Cardiac muscle cell (in vitro differentiated cells and primary cell): ENCODE results near the gene MBNL2. TPM values are rescaled to one million over a fixed set of nuclear protein-coding genes. Genes with fewer than 3 reads are reported as not detected.

ENCODE experiments used
- DNase-seq, 2 donors: peaks; one replicate each; pipeline versions ENCODE4 v3.0.0 to v3.0.0-alpha.2; 2010 to 2017; ENCODE audit warnings: low read depth in 1 of 2, low spot score in 1 of 2
- H3K27ac ChIP-seq: fragments of 200-600 bp; sonication (generic); 2 replicates; pipeline ENCODE4 v1.5.1; 2016
- H3K27me3 ChIP-seq: fragments of 200-600 bp; sonication (generic); 2 replicates; pipeline ENCODE4 v1.6.0; 2016; ENCODE audit warnings: control low read depth
- H3K36me3 ChIP-seq: fragments of 200-600 bp; sonication (generic); 2 replicates; pipeline ENCODE4 v1.5.1; 2016; ENCODE audit warnings: control low read depth
- H3K4me1 ChIP-seq: fragments of 200-600 bp; sonication (generic); 2 replicates; pipeline ENCODE4 v1.8.1; 2017; ENCODE audit warnings: low read depth, mild to moderate bottlenecking, mixed run types
- H3K4me3 ChIP-seq: fragments of 200-600 bp; sonication (generic); 2 replicates; pipeline ENCODE4 v1.5.1; 2016; ENCODE audit warnings: mild to moderate bottlenecking
- H3K9me3 ChIP-seq: fragments of 200-600 bp; sonication (generic); 2 replicates; pipeline ENCODE4 v1.5.1; 2017; ENCODE audit warnings: low read depth, mild to moderate bottlenecking, control low read depth
- CTCF ChIP-seq: IDR thresholded peaks from 2 replicates; pipeline ENCODE4 v1.5.1; 2012; ENCODE audit warnings: low read depth, mild to moderate bottlenecking, low read length
- polyA plus RNA-seq: library from polyadenylated mRNA; unstranded; fragments of >200 nt; fragmentation: Nextera tagmentation; extraction: Ambion mirVana; gene quantifications from 2 replicates; pipeline ENCODE4 v1.2.1, GENCODE V29; 2016
- total RNA-seq: library from RNA; depleted of rRNA; stranded (reverse); fragments of >200 nt; gene quantifications from 2 replicates; pipeline ENCODE4 v1.2.3, GENCODE V29; 2016

MBNL2 gene
- total and polyA plus RNA-seq, 2 experiments from 2014 or later, result 15.2 to 27.8 TPM

- no peaks in the 10 kb centered on the region for H3K4me1 ChIP-seq
- H3K4me3 ChIP-seq, result no peak overlapping the region
- H3K27me3 ChIP-seq, result no peaks in the 10 kb centered on the region
- no peak for TF ChIP-seq CTCF
- DNase-seq, result no peak
- H3K9me3 ChIP-seq, result no peaks in the 10 kb centered on the region
- H3K27ac ChIP-seq, result no peak overlapping the region
- peaks cover 9% of the 10 kb centered on the region for H3K36me3 ChIP-seq
Measured at GRCh38 chr13:97373787-97374186, 151.7 kb downstream of the MBNL2 start.

GRCh38 chr13:97376981-97377380 is 154.8 kb downstream of the MBNL2 start:
- Histone ChIP-seq H3K4me1 (no peaks in the 10 kb centered on the region), H3K9me3 (no peaks in the 10 kb centered on the region), H3K36me3 (peaks cover 9% of the 10 kb centered on the region), H3K4me3 (no peak overlapping the region), H3K27me3 (no peaks in the 10 kb centered on the region), H3K27ac (no peak overlapping the region)
- no peak for DNase-seq
- TF ChIP-seq CTCF, result no peak

GRCh38 chr13:97379386-97379785 is 157.3 kb downstream of the MBNL2 start:
- no peak overlapping the region for H3K4me3 ChIP-seq
- no peaks in the 10 kb centered on the region for H3K9me3 ChIP-seq
- no peak for DNase-seq
- H3K27me3 ChIP-seq, result no peaks in the 10 kb centered on the region
- TF ChIP-seq CTCF, result no peak
- no peak overlapping the region for H3K27ac ChIP-seq
- H3K4me1 ChIP-seq, result no peaks in the 10 kb centered on the region
- peaks cover 3% of the 10 kb centered on the region for H3K36me3 ChIP-seq

GRCh38 chr13:97380696-97381095 is 158.6 kb downstream of the MBNL2 start:
- Histone ChIP-seq H3K9me3 (no peaks in the 10 kb centered on the region), H3K36me3 (peaks cover 3% of the 10 kb centered on the region), H3K4me1 (peaks cover 5% of the 10 kb centered on the region), H3K4me3 (no peak overlapping the region), H3K27ac (no peak overlapping the region), H3K27me3 (no peaks in the 10 kb centered on the region)
- no peak for TF ChIP-seq CTCF
- DNase-seq, result no peak

GRCh38 chr13:97381189-97381588 is 159.1 kb downstream of the MBNL2 start:
- Histone ChIP-seq H3K4me1 (peaks cover 5% of the 10 kb centered on the region), H3K9me3 (no peaks in the 10 kb centered on the region), H3K27ac (no peak overlapping the region), H3K36me3 (peaks cover 3% of the 10 kb centered on the region), H3K27me3 (no peaks in the 10 kb centered on the region), H3K4me3 (no peak overlapping the region)
- DNase-seq, result no peak
- TF ChIP-seq CTCF, result no peak

- peaks cover 3% of the 10 kb centered on the region for H3K36me3 ChIP-seq
- H3K27ac ChIP-seq, result no peak overlapping the region
- no peaks in the 10 kb centered on the region for H3K27me3 ChIP-seq
- H3K4me1 ChIP-seq, result peaks cover 5% of the 10 kb centered on the region
- no peaks in the 10 kb centered on the region for H3K9me3 ChIP-seq
- H3K4me3 ChIP-seq, result no peak overlapping the region
- no peak for TF ChIP-seq CTCF
- no peak for DNase-seq
Measured at GRCh38 chr13:97382276-97382675, 160.1 kb downstream of the MBNL2 start.
